HepG2 (cell line): Measurements from ENCODE around the gene SHTN1. TPM values are rescaled to one million over a fixed set of nuclear protein-coding genes. Genes with fewer than 3 reads are reported as not detected.

Experiments
- ATAC-seq: fragments of 200-7000 bp; cut with Tn5 transposase; 3 replicates; pipeline ENCODE4 v1.9.1; 2020; ENCODE audit warnings: mild to moderate bottlenecking, moderate library complexity
- BruUV-seq: library from RNA; stranded (reverse); fragments of 400-500 nt; replicated peaks from 2 replicates; lab custom pipeline; 2021; lab: Mats Ljungman, UMichigan
- CTCF ChIA-PET: fragments of 300-600 bp; formaldehyde crosslinking; extraction: SDS; loops from one replicate; lab custom pipeline; 2021; ENCODE audit warnings: low total read pairs, inconsistent platforms, low intra/inter-chr PET ratio; lab: Yijun Ruan, JAX
- POLR2A ChIA-PET: fragments of 350-600 bp; sonication (Branson Sonifier 250); formaldehyde crosslinking; loops from one replicate; lab custom pipeline; 2020; ENCODE audit warnings: antibody characterized with exemption, inconsistent platforms; lab: Yijun Ruan, JAX
- DNase-seq: peaks from one replicate; pipeline ENCODE4 v3.0.0-alpha.2; 2015; ENCODE audit warnings: low spot score
- FAIRE-seq: peaks from 3 replicates; lab custom pipeline; 2011; peaks lifted over from hg19 to GRCh38; lab: Jason Lieb, UNC
- H2AFZ ChIP-seq: one replicate; pipeline ENCODE4 v1.6.1; 2011; ENCODE audit warnings: low read length, inconsistent platforms
- H3K27ac ChIP-seq: fragments of 300-600 bp; 3 replicates; pipeline ENCODE4 v1.8.0; 2011; ENCODE audit warnings: mixed run types, mild to moderate bottlenecking, mixed read lengths, low read length, inconsistent platforms; ENCODE audit not compliant: insufficient read depth; ENCODE audit errors: extremely low read length
- H3K27me3 ChIP-seq, 2 experiments: fragments of 200-600 bp in 1 of 2; 2 replicates in 1 of 2; 3 replicates in 1 of 2; pipeline versions ENCODE4 v1.6.0 to v1.8.0; 2011; ENCODE audit warnings: low read length in 2 of 2, mild to moderate bottlenecking in 2 of 2, moderate library complexity in 2 of 2, inconsistent platforms in 1 of 2; ENCODE audit not compliant: insufficient read depth in 2 of 2, control insufficient read depth in 1 of 2
- H3K36me3 ChIP-seq, 2 experiments: fragments of 200-600 bp in 1 of 2; replicated peaks in 1 of 2; 2 replicates in 1 of 2; 3 replicates in 1 of 2; pipeline versions ENCODE4 v1.5.1 to v1.8.0; 2011; ENCODE audit warnings: low read length in 2 of 2, inconsistent platforms in 1 of 2; ENCODE audit not compliant: insufficient read depth in 2 of 2, control insufficient read depth in 1 of 2
- H3K4me1 ChIP-seq: 2 replicates; pipeline ENCODE4 v1.5.1; 2012; ENCODE audit warnings: low read length, inconsistent platforms; ENCODE audit not compliant: insufficient read depth
- H3K4me2 ChIP-seq: 2 replicates; pipeline ENCODE4 v1.6.0; 2011; ENCODE audit warnings: low read depth, low read length, inconsistent platforms
- H3K4me3 ChIP-seq, 3 experiments: fragments of 200-600 bp in 1 of 3; sonication (generic), shearing (Covaris generic) in 1 of 3; replicated peaks in 1 of 3; 2 replicates each; pipeline ENCODE4 v1.5.1; 2011 to 2016; ENCODE audit warnings: low read length in 3 of 3, inconsistent platforms in 2 of 3, low read depth in 2 of 3, mild to moderate bottlenecking in 2 of 3, control low read depth in 1 of 3, mixed read lengths in 1 of 3; ENCODE audit not compliant: insufficient read depth in 1 of 3
- H3K79me2 ChIP-seq: one replicate; pipeline ENCODE4 v1.6.1; 2011; ENCODE audit warnings: low read length, inconsistent platforms; ENCODE audit not compliant: insufficient read depth
- H3K9ac ChIP-seq: 2 replicates; pipeline ENCODE4 v1.6.0; 2011; ENCODE audit warnings: mild to moderate bottlenecking, low read depth, low read length, inconsistent platforms; ENCODE audit not compliant: insufficient read depth
- H3K9me3 ChIP-seq: 2 replicates; pipeline ENCODE4 v1.5.1; 2012; ENCODE audit warnings: mild to moderate bottlenecking, low read length
- H4K20me1 ChIP-seq: 2 replicates; pipeline ENCODE4 v1.6.0; 2011; ENCODE audit warnings: inconsistent platforms, mild to moderate bottlenecking, low read length, moderate library complexity; ENCODE audit not compliant: insufficient read depth
- FOXJ3 ChIP-seq: sonication (generic); formaldehyde crosslinking; IDR thresholded peaks from 2 replicates; pipeline ENCODE4 v1.4.0; 2020; ENCODE audit warnings: missing genetic modification reagents, mild to moderate bottlenecking, borderline replicate concordance
- KLF6 ChIP-seq: IDR thresholded peaks from 2 replicates; pipeline ENCODE4 v1.8.0; 2016; ENCODE audit warnings: missing biosample characterization, missing genetic modification reagents
- NFE2L1 ChIP-seq: sonication (generic); formaldehyde crosslinking; IDR thresholded peaks from 2 replicates; pipeline ENCODE4 v1.4.0; 2020; ENCODE audit warnings: missing genetic modification reagents, mild to moderate bottlenecking, borderline replicate concordance
- SMYD3 ChIP-seq: sonication (generic); formaldehyde crosslinking; IDR thresholded peaks from 2 replicates; pipeline ENCODE4 v1.8.1; 2023; ENCODE audit warnings: mild to moderate bottlenecking, missing genetic modification reagents
- TAF1 ChIP-seq: sonication (generic); formaldehyde crosslinking; IDR thresholded peaks from 2 replicates; pipeline ENCODE4 v1.4.0; 2020; ENCODE audit warnings: missing genetic modification reagents
- ZFP36 ChIP-seq: fragments of 150-350 bp; IDR thresholded peaks from 2 replicates; pipeline ENCODE4 v1.6.1; 2018; ENCODE audit warnings: borderline replicate concordance, low read length, low read depth; ENCODE audit not compliant: partially characterized antibody
- ZNF18 ChIP-seq: sonication (generic); formaldehyde crosslinking; IDR thresholded peaks from 2 replicates; pipeline ENCODE4 v1.8.0; 2022; ENCODE audit warnings: mild to moderate bottlenecking, missing genetic modification reagents; ENCODE audit not compliant: insufficient replicate concordance
- ZNF20 ChIP-seq: sonication (generic); formaldehyde crosslinking; IDR thresholded peaks from 2 replicates; pipeline ENCODE4 v1.4.0; 2020; ENCODE audit warnings: mild to moderate bottlenecking, moderate library complexity, missing genetic modification reagents
- ZNF207 ChIP-seq: fragments of 450-650 bp; IDR thresholded peaks from 2 replicates; pipeline ENCODE4 v1.6.1; 2016; ENCODE audit warnings: antibody characterized with exemption, borderline replicate concordance
- ZNF230 ChIP-seq: sonication (generic); formaldehyde crosslinking; IDR thresholded peaks from 2 replicates; pipeline ENCODE4 v1.4.0; 2020; ENCODE audit warnings: mild to moderate bottlenecking, missing genetic modification reagents
- ZNF616 ChIP-seq: sonication (generic); formaldehyde crosslinking; IDR thresholded peaks from 2 replicates; pipeline ENCODE4 v1.5.0; 2020; ENCODE audit warnings: low read depth, mild to moderate bottlenecking, missing genetic modification reagents
- WGBS: methylation state at CpG from one replicate; pipeline ENCODE4 v1.1.6; 2017; ENCODE audit warnings: low lambda C conversion rate; 5-methylcytosine and 5-hydroxymethylcytosine counted together
- in situ Hi-C: cut with HindIII; loops from 2 replicates; pipeline ENCODE4 v1.10.0; 2017; ENCODE audit warnings: low pct_unique_long_range_greater_than_20kb; ENCODE audit not compliant: extremely low pct_ligation_motif_present
- intact Hi-C: fragments of 100-400 bp; cut with micrococcal nuclease; formaldehyde crosslinking; loops from one replicate; pipeline ENCODE4 v1.10.0; 2022; ENCODE audit not compliant: unreplicated experiment
- polyA plus RNA-seq, 8 experiments: library from polyadenylated mRNA; depleted of rRNA in 3 of 8; stranded (reverse) in 7 of 8; unstranded in 1 of 8; fragments of >200 nt; fragmentation: Illumina TruSeq in 4 of 8; extraction: Trizol in 4 of 8; gene quantifications; 2 replicates each; pipeline versions ENCODE4 v1.2.1 to v1.2.3, GENCODE V29; 2011 to 2016; ENCODE audit warnings: low read depth in 4 of 8, missing spikeins in 1 of 8, mixed read lengths in 1 of 8; ENCODE audit not compliant: insufficient read depth in 1 of 8
- total RNA-seq, 5 experiments: library from RNA; depleted of rRNA; stranded (reverse); fragments of >200 nt; fragmentation: Illumina TruSeq; extraction: Trizol; gene quantifications; 2 replicates each; pipeline ENCODE4 v1.2.3, GENCODE V29; 2016; ENCODE audit warnings: low read depth in 1 of 5

The SHTN1 gene
- total and polyA plus RNA-seq, 2 of the 13 experiments (the other 11 are each of a cell fraction or from before 2014, with no cell fraction given), result 11.3 to 15.6 TPM

- no peak for TF ChIP-seq ZFP36
- TF ChIP-seq ZNF230, result no peak
- TF ChIP-seq NFE2L1 (CRISPR knock-in tag), result no peak
- TF ChIP-seq, all 625 proteins: peak for 0
These were observed 131.9 kb downstream of the SHTN1 start (continued) for GRCh38 chr10:116873134-116873533.

GRCh38 chr10:116870949-116871348 is 134.0 kb downstream of the SHTN1 start:
- ATAC-seq (no peak), DNase-seq (no peak), FAIRE-seq (no peak)
- Histone ChIP-seq H3K79me2 (no peaks in the 10 kb centered on the region), H3K9me3 (no peaks in the 10 kb centered on the region), H3K4me1 (no peaks in the 10 kb centered on the region), H4K20me1 (no peaks in the 10 kb centered on the region), H3K27ac (no peak overlapping the region), H3K27me3 (no peaks in the 10 kb centered on the region; a peak in 1 of 5 replicates), H3K4me3 (no peak overlapping the region), H3K4me2 (no peak overlapping the region), H3K36me3 (no peaks in the 10 kb centered on the region), H2AFZ (no peak overlapping the region), H3K9ac (no peak overlapping the region)
- intact Hi-C loops, result no loop called here
- WGBS, result 88% methylated on average over 2 of the region's 2 CpGs
- ChIA-PET CTCF (no interaction called here), POLR2A (no interaction called here)
- in situ Hi-C loops, result no loop called here
- no TSS peak for BruUV-seq
- no peak for TF ChIP-seq ZNF18 (CRISPR knock-in tag)
- no peak for TF ChIP-seq ZNF20
- TF ChIP-seq TAF1, result no peak
- no peak for TF ChIP-seq SMYD3 (CRISPR knock-in tag)
- TF ChIP-seq ZNF207, result no peak
- TF ChIP-seq KLF6, result no peak
- TF ChIP-seq FOXJ3 (CRISPR knock-in tag), result no peak
- TF ChIP-seq ZNF616, result no peak
